NT2/D1 (cell line): ENCODE measurements around the gene ZACN.

Experiments used
- DNase-seq: peaks from one replicate; pipeline ENCODE4 v3.0.0-alpha.2; 2011; ENCODE audit warnings: low read depth, low spot score
- H3K27me3 ChIP-seq: 2 replicates; pipeline ENCODE4 v1.6.0; 2011; ENCODE audit warnings: mild to moderate bottlenecking; ENCODE audit not compliant: insufficient read length, insufficient read depth
- H3K36me3 ChIP-seq: 2 replicates; pipeline ENCODE4 v1.6.1; 2011; ENCODE audit warnings: mild to moderate bottlenecking, low read length, mixed read lengths; ENCODE audit not compliant: insufficient read depth, insufficient read length
- H3K4me1 ChIP-seq: 2 replicates; pipeline ENCODE4 v1.5.1; 2011; ENCODE audit not compliant: insufficient read depth, insufficient read length
- H3K4me3 ChIP-seq: 2 replicates; pipeline ENCODE4 v1.5.1; 2011; ENCODE audit warnings: low read depth; ENCODE audit not compliant: insufficient read length
- H3K9ac ChIP-seq: 2 replicates; pipeline ENCODE4 v1.6.0; 2011; ENCODE audit warnings: low read depth; ENCODE audit not compliant: insufficient read length
- H3K9me3 ChIP-seq: 2 replicates; pipeline ENCODE4 v1.5.1; 2011; ENCODE audit warnings: mild to moderate bottlenecking, low read length; ENCODE audit not compliant: insufficient read depth
- SUZ12 ChIP-seq: IDR thresholded peaks from 2 replicates; pipeline ENCODE4 v1.6.1; 2011; ENCODE audit not compliant: insufficient read length, insufficient read depth; ENCODE audit errors: extremely low read depth
- YY1 ChIP-seq: IDR thresholded peaks from 2 replicates; pipeline ENCODE4 v1.6.1; 2011; ENCODE audit not compliant: insufficient read length, insufficient read depth
- ZNF274 ChIP-seq: IDR thresholded peaks from 2 replicates; pipeline ENCODE4 v1.6.1; 2011; ENCODE audit warnings: mild to moderate bottlenecking, low read depth, low read length

Gene ZACN

GRCh38 chr17:76049239-76049638 lies 29.7 kb upstream of the ZACN start:
- no peak overlapping the region for H3K4me3 ChIP-seq
- H3K36me3 ChIP-seq = peaks cover 90% of the 10 kb centered on the region
- no peaks in the 10 kb centered on the region for H3K9me3 ChIP-seq

GRCh38 chr17:76049836-76050537 lies 29.0 kb upstream of the ZACN start:
- no peak overlapping the region for H3K4me3 ChIP-seq
- no peaks in the 10 kb centered on the region for H3K27me3 ChIP-seq
- TF ChIP-seq YY1 = no peak
- TF ChIP-seq ZNF274 = no peak
- no peak for TF ChIP-seq SUZ12
- no peaks in the 10 kb centered on the region for H3K9me3 ChIP-seq
- peaks cover 5% of the 10 kb centered on the region for H3K4me1 ChIP-seq
- no peak overlapping the region for H3K9ac ChIP-seq
- H3K36me3 ChIP-seq = peaks cover 86% of the 10 kb centered on the region
- no peak for DNase-seq

More at GRCh38 chr17:76049239-76049638, 29.7 kb upstream of the ZACN start:
- DNase-seq = no peak
- no peaks in the 10 kb centered on the region for H3K27me3 ChIP-seq
- TF ChIP-seq YY1 (no peak), SUZ12 (no peak), ZNF274 (no peak)
- H3K4me1 ChIP-seq = peaks cover 5% of the 10 kb centered on the region
- no peak overlapping the region for H3K9ac ChIP-seq

GRCh38 chr17:76050538-76051467 lies 28.2 kb upstream of the ZACN start:
- Histone ChIP-seq H3K4me3 (no peak overlapping the region), H3K9me3 (no peaks in the 10 kb centered on the region), H3K4me1 (peaks cover 5% of the 10 kb centered on the region), H3K36me3 (peaks cover 80% of the 10 kb centered on the region), H3K9ac (no peak overlapping the region), H3K27me3 (no peaks in the 10 kb centered on the region)
- DNase-seq = no peak
- TF ChIP-seq YY1 = no peak
- TF ChIP-seq ZNF274 = no peak
- no peak for TF ChIP-seq SUZ12

GRCh38 chr17:76051561-76051960 lies 27.4 kb upstream of the ZACN start:
- Histone ChIP-seq H3K9me3 (no peaks in the 10 kb centered on the region), H3K9ac (no peak overlapping the region), H3K27me3 (no peaks in the 10 kb centered on the region), H3K36me3 (peaks cover 80% of the 10 kb centered on the region), H3K4me3 (no peak overlapping the region), H3K4me1 (peaks cover 5% of the 10 kb centered on the region)
- no peak for DNase-seq
- TF ChIP-seq YY1 (no peak), ZNF274 (no peak), SUZ12 (no peak)

- Histone ChIP-seq H3K9me3 (no peaks in the 10 kb centered on the region), H3K4me3 (no peak overlapping the region), H3K27me3 (no peaks in the 10 kb centered on the region), H3K4me1 (peaks cover 9% of the 10 kb centered on the region), H3K36me3 (peaks cover 80% of the 10 kb centered on the region), H3K9ac (no peak overlapping the region)
- TF ChIP-seq YY1 (no peak), SUZ12 (no peak), ZNF274 (no peak)
- DNase-seq = no peak
Measured at GRCh38 chr17:76053246-76054111, 25.5 kb upstream of the ZACN start.

GRCh38 chr17:76054112-76054476 lies 24.9 kb upstream of the ZACN start:
- DNase-seq = no peak
- Histone ChIP-seq H3K27me3 (no peaks in the 10 kb centered on the region), H3K4me3 (no peak overlapping the region), H3K9me3 (no peaks in the 10 kb centered on the region), H3K4me1 (peaks cover 9% of the 10 kb centered on the region), H3K9ac (no peak overlapping the region), H3K36me3 (peaks cover 80% of the 10 kb centered on the region)
- TF ChIP-seq ZNF274 (no peak), SUZ12 (no peak), YY1 (no peak)
